ENCODE results near the gene BGN. TPM values are rescaled to one million over a fixed set of nuclear protein-coding genes. Genes with fewer than 3 reads are reported as not detected.

BGN gene
- total RNA-seq, 4 donors from 2014 or later, result 1.1 to 50.7 (median 9.8) TPM

- intact Hi-C loops (cut with DNase I; ENCODE audit: low total_unique reads), result no loop called here
- Histone ChIP-seq H3K27me3 (no peaks in the 10 kb centered on the region), H3K9me3 (no peaks in the 10 kb centered on the region), H3K4me1 (no peaks in the 10 kb centered on the region), H3K27ac (no peak overlapping the region), H3K36me3 (peaks cover 0 to 9% of the 10 kb centered on the region in 2 donors), H3K4me3 (no peak overlapping the region)
- ATAC-seq (no peak), DNase-seq (no peak)
- TF ChIP-seq, protein P1, sequence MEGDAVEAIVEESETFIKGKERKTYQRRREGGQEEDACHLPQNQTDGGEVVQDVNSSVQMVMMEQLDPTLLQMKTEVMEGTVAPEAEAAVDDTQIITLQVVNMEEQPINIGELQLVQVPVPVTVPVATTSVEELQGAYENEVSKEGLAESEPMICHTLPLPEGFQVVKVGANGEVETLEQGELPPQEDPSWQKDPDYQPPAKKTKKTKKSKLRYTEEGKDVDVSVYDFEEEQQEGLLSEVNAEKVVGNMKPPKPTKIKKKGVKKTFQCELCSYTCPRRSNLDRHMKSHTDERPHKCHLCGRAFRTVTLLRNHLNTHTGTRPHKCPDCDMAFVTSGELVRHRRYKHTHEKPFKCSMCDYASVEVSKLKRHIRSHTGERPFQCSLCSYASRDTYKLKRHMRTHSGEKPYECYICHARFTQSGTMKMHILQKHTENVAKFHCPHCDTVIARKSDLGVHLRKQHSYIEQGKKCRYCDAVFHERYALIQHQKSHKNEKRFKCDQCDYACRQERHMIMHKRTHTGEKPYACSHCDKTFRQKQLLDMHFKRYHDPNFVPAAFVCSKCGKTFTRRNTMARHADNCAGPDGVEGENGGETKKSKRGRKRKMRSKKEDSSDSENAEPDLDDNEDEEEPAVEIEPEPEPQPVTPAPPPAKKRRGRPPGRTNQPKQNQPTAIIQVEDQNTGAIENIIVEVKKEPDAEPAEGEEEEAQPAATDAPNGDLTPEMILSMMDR (IDR thresholded peaks at IDR 0.05 in 4 of 5, conservative IDR thresholded peaks at IDR 0.05 in 1 of 5), result no peak
- no peak for TF ChIP-seq POLR2A (IDR thresholded peaks at IDR 0.05)
- in situ Hi-C loops (cut with MboI; ENCODE audit: low sequenced_read_pairs in 4 of 4), result loop anchor here in 1 of 4 donors (25.0 kb wide), 1 partner anchor 513 kb away; no protein-coding TSS in a partner anchor
Observed at GRCh38 chrX:153450114-153450948, 44.4 kb upstream of the BGN start.

- intact Hi-C loops (cut with DNase I; ENCODE audit: low total_unique reads), result no loop called here
- no peaks in the 10 kb centered on the region for H3K27me3 ChIP-seq
- no peak for DNase-seq
- in situ Hi-C loops (cut with MboI; ENCODE audit: low sequenced_read_pairs in 4 of 4), result loop anchor here in 1 of 4 donors (25.0 kb wide), 1 partner anchor 514 kb away; no protein-coding TSS in a partner anchor
- TF ChIP-seq, protein P1 (IDR thresholded peaks at IDR 0.05 in 4 of 5, conservative IDR thresholded peaks at IDR 0.05 in 1 of 5), result no peak
- no peak for TF ChIP-seq POLR2A (IDR thresholded peaks at IDR 0.05)
- peaks cover 0 to 9% of the 10 kb centered on the region in 2 donors for H3K36me3 ChIP-seq
- ATAC-seq, result no peak
- no peaks in the 10 kb centered on the region for H3K4me1 ChIP-seq
- H3K4me3 ChIP-seq, result no peak overlapping the region
- H3K9me3 ChIP-seq, result no peaks in the 10 kb centered on the region
- H3K27ac ChIP-seq, result no peak overlapping the region
Observed at GRCh38 chrX:153450949-153451277, 43.9 kb upstream of the BGN start.

- ATAC-seq, result no peak
- TF ChIP-seq, protein P1 (IDR thresholded peaks at IDR 0.05 in 4 of 5, conservative IDR thresholded peaks at IDR 0.05 in 1 of 5), result no peak
- no peak for TF ChIP-seq POLR2A (IDR thresholded peaks at IDR 0.05)
- Histone ChIP-seq H3K36me3 (peaks cover 0 to 9% of the 10 kb centered on the region in 2 donors), H3K27me3 (no peaks in the 10 kb centered on the region), H3K4me1 (peaks cover 5 to 7% of the 10 kb centered on the region in 2 donors), H3K4me3 (no peak overlapping the region), H3K27ac (no peak overlapping the region), H3K9me3 (no peaks in the 10 kb centered on the region)
- in situ Hi-C loops (cut with MboI; ENCODE audit: low sequenced_read_pairs in 4 of 4) (loop anchor here in 1 of 4 donors (25.0 kb wide), 1 partner anchor 518 kb away; no protein-coding TSS in a partner anchor), intact Hi-C loops (cut with DNase I; ENCODE audit: low total_unique reads) (no loop called here)
- no peak for DNase-seq
Observed at GRCh38 chrX:153454901-153455550, 39.8 kb upstream of the BGN start.

DNA sequence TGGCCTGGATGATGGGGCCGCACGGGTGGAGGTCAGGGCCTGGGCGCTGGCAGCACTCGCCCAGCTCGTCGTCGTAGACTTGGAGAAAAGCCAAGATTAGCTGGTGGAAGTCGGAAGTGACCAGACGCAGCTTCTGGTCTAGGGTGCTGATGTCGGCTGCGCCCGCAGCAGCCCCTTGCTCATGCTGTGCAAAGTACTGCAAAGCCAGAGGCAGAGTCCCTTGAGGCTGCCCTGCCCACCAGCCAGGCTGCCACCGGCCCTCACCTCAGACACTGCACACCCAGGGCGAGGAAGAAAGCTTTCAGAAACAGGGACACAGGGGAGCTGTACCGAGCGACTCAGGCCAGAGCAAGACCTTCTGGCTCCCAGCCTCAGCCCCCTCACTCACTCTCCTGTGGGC lies 39.2 kb upstream of the BGN start:
- Histone ChIP-seq H3K27ac (no peak overlapping the region), H3K4me1 (peaks cover 5 to 7% of the 10 kb centered on the region in 2 donors), H3K36me3 (peaks cover 0 to 9% of the 10 kb centered on the region in 2 donors), H3K27me3 (no peaks in the 10 kb centered on the region), H3K9me3 (no peaks in the 10 kb centered on the region), H3K4me3 (no peak overlapping the region)
- no peak for DNase-seq
- no peak for ATAC-seq
- intact Hi-C loops (cut with DNase I; ENCODE audit: low total_unique reads) (no loop called here), in situ Hi-C loops (cut with MboI; ENCODE audit: low sequenced_read_pairs in 4 of 4) (loop anchor here in 1 of 4 donors (25.0 kb wide), 1 partner anchor 518 kb away; no protein-coding TSS in a partner anchor)
- TF ChIP-seq, protein P1 (IDR thresholded peaks at IDR 0.05 in 4 of 5, conservative IDR thresholded peaks at IDR 0.05 in 1 of 5), result no peak
- TF ChIP-seq POLR2A (IDR thresholded peaks at IDR 0.05), result no peak

All from gastrocnemius medialis (tissue), 4 donors.